Fibroblast of lung (primary cell): Measurements from ENCODE around the gene RASSF5. TPM values are rescaled to one million over a fixed set of nuclear protein-coding genes. Genes with fewer than 3 reads are reported as not detected.

Experiments used
- DNase-seq, 2 donors: peaks; one replicate each; pipeline versions ENCODE4 v3.0.0 to v3.0.0-alpha.2; 2010; ENCODE audit warnings: low read depth in 2 of 2
- H2AFZ ChIP-seq: 2 replicates; pipeline ENCODE4 v1.5.1; 2012; ENCODE audit warnings: low read length, control low read depth, inconsistent platforms
- H3K27ac ChIP-seq: 2 replicates; pipeline ENCODE4 v1.5.1; 2011; ENCODE audit warnings: low read length, control low read depth; ENCODE audit not compliant: insufficient read depth
- H3K27me3 ChIP-seq: 2 replicates; pipeline ENCODE4 v1.5.1; 2011; ENCODE audit warnings: mild to moderate bottlenecking, low read length; ENCODE audit not compliant: control insufficient read depth, insufficient read depth
- H3K36me3 ChIP-seq: 2 replicates; pipeline ENCODE4 v1.5.1; 2011; ENCODE audit warnings: low read length; ENCODE audit not compliant: control insufficient read depth, insufficient read depth
- H3K4me1 ChIP-seq: 2 replicates; pipeline ENCODE4 v1.5.1; 2011; ENCODE audit warnings: low read length; ENCODE audit not compliant: control insufficient read depth, insufficient read depth; ENCODE audit errors: extremely low read depth
- H3K4me2 ChIP-seq: 2 replicates; pipeline ENCODE4 v1.5.1; 2011; ENCODE audit warnings: low read length, control low read depth; ENCODE audit not compliant: insufficient read depth; ENCODE audit errors: extremely low read depth
- H3K4me3 ChIP-seq, 4 experiments: fragments of 200-600 bp in 1 of 4; sonication (generic) in 1 of 4; replicated peaks in 1 of 4; 2 replicates each; pipeline ENCODE4 v1.5.1; 2011 to 2016; ENCODE audit warnings: low read length in 4 of 4, low read depth in 3 of 4, mild to moderate bottlenecking in 3 of 4, control low read depth in 2 of 4, inconsistent platforms in 1 of 4, mixed read lengths in 1 of 4; ENCODE audit not compliant: insufficient read depth in 1 of 4; ENCODE audit errors: control extremely low read depth in 1 of 4
- H3K79me2 ChIP-seq: 2 replicates; pipeline ENCODE4 v1.5.1; 2012; ENCODE audit warnings: mild to moderate bottlenecking, low read length, inconsistent platforms; ENCODE audit not compliant: control insufficient read depth, insufficient read depth
- H3K9ac ChIP-seq: 2 replicates; pipeline ENCODE4 v1.5.1; 2011; ENCODE audit warnings: mild to moderate bottlenecking, low read length, control low read depth; ENCODE audit not compliant: insufficient read depth
- H3K9me3 ChIP-seq: 2 replicates; pipeline ENCODE4 v1.5.1; 2012; ENCODE audit warnings: low read depth, low read length; ENCODE audit not compliant: control insufficient read depth, insufficient read depth
- H4K20me1 ChIP-seq: 2 replicates; pipeline ENCODE4 v1.5.1; 2011; ENCODE audit warnings: low read length; ENCODE audit not compliant: control insufficient read depth, insufficient read depth; ENCODE audit errors: extremely low read depth
- EZH2 ChIP-seq: IDR thresholded peaks from 2 replicates; pipeline ENCODE4 v1.5.1; 2012; ENCODE audit warnings: low read length, control low read depth, mild to moderate bottlenecking; ENCODE audit errors: missing control alignments
- polyA plus RNA-seq, 2 donors: library from polyadenylated mRNA; depleted of rRNA in 1 of 2; stranded (reverse) in 1 of 2; unstranded in 1 of 2; fragments of >200 nt; gene quantifications; 2 replicates each; pipeline ENCODE4 v1.2.1, GENCODE V29; 2011 to 2012; ENCODE audit warnings: missing spikeins in 1 of 2
- total RNA-seq: library from RNA; depleted of rRNA; stranded (reverse); fragments of >200 nt; gene quantifications from 2 replicates; pipeline ENCODE4 v1.2.1, GENCODE V29; 2014
- TF ChIP-seq, protein P1 (sequence below), 2 donors: IDR thresholded peaks in 1 of 2; conservative IDR thresholded peaks in 1 of 2; 1 replicate in 1 of 2; 2 replicates in 1 of 2; pipeline ENCODE4 v1.5.1; 2011 to 2012; ENCODE audit warnings: low read length in 2 of 2, control low read depth in 1 of 2, inconsistent platforms in 1 of 2, low read depth in 1 of 2, mild to moderate bottlenecking in 1 of 2

Gene RASSF5
- total and polyA plus RNA-seq, 2 donors (not counting 1 experiment from before 2014, with no cell fraction given), result 1.3 to 3.0 TPM

DNA sequence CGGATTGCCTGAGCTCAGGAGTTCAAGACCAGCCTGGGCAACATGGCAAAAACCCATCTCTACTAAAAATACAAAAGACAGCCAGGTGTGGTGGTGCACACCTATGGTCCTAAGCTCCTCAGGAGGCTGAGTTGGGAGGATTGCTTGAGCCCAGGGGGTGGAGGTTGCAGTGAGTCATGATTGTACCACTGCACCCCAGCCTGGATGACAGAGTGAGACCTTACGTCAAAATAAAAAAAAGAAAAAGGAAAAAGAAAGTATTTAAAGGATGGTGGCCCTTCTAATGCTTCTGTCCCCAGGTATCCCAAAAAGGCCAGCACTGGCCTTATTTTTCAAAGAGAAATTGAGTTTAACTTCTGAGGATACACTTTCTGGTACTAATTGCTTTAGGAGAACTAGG lies 35.3 kb upstream of the RASSF5 start:
- Histone ChIP-seq H3K79me2 (no peaks in the 10 kb centered on the region), H2AFZ (no peak overlapping the region), H3K4me2 (peak overlapping the region; percentile 73), H3K27me3 (no peaks in the 10 kb centered on the region), H3K4me3 (no peak overlapping the region), H3K9ac (no peak overlapping the region), H3K9me3 (no peaks in the 10 kb centered on the region), H4K20me1 (no peaks in the 10 kb centered on the region), H3K36me3 (peaks cover 15% of the 10 kb centered on the region), H3K4me1 (peaks cover 22% of the 10 kb centered on the region), H3K27ac (peak overlapping the region; percentile 35)
- DNase-seq, result no peak
- TF ChIP-seq, protein P1, sequence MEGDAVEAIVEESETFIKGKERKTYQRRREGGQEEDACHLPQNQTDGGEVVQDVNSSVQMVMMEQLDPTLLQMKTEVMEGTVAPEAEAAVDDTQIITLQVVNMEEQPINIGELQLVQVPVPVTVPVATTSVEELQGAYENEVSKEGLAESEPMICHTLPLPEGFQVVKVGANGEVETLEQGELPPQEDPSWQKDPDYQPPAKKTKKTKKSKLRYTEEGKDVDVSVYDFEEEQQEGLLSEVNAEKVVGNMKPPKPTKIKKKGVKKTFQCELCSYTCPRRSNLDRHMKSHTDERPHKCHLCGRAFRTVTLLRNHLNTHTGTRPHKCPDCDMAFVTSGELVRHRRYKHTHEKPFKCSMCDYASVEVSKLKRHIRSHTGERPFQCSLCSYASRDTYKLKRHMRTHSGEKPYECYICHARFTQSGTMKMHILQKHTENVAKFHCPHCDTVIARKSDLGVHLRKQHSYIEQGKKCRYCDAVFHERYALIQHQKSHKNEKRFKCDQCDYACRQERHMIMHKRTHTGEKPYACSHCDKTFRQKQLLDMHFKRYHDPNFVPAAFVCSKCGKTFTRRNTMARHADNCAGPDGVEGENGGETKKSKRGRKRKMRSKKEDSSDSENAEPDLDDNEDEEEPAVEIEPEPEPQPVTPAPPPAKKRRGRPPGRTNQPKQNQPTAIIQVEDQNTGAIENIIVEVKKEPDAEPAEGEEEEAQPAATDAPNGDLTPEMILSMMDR (conservative IDR thresholded peaks at IDR 0.05 in 1 of 2, IDR thresholded peaks at IDR 0.05 in 1 of 2; ENCODE audit: low read depth in 1 of 2, low read length in 2 of 2), result no peak
- TF ChIP-seq EZH2, result no peak

- Histone ChIP-seq H3K36me3 (peaks cover 16% of the 10 kb centered on the region), H4K20me1 (no peaks in the 10 kb centered on the region), H3K4me3 (peak overlapping the region in 1 of 4 experiments; percentile 17), H2AFZ (no peak overlapping the region), H3K79me2 (no peaks in the 10 kb centered on the region), H3K27ac (peak overlapping the region; percentile 35), H3K4me1 (peaks cover 22% of the 10 kb centered on the region), H3K4me2 (peak overlapping the region; percentile 73), H3K9me3 (no peaks in the 10 kb centered on the region), H3K27me3 (no peaks in the 10 kb centered on the region), H3K9ac (no peak overlapping the region)
- TF ChIP-seq, protein P1 (conservative IDR thresholded peaks at IDR 0.05 in 1 of 2, IDR thresholded peaks at IDR 0.05 in 1 of 2; ENCODE audit: low read depth in 1 of 2, low read length in 2 of 2), result no peak
- no peak for TF ChIP-seq EZH2
- DNase-seq, result peak; percentile 75 to 86
These were observed 34.9 kb upstream of the RASSF5 start for GRCh38 chr1:206472454-206472853.

GRCh38 chr1:206472886-206473285 lies 34.4 kb upstream of the RASSF5 start:
- no peaks in the 10 kb centered on the region for H4K20me1 ChIP-seq
- H3K4me3 ChIP-seq, result peak overlapping the region in 1 of 4 experiments; percentile 17
- no peak overlapping the region for H3K9ac ChIP-seq
- peaks cover 22% of the 10 kb centered on the region for H3K4me1 ChIP-seq
- no peaks in the 10 kb centered on the region for H3K27me3 ChIP-seq
- H3K9me3 ChIP-seq, result no peaks in the 10 kb centered on the region
- H3K4me2 ChIP-seq, result peak overlapping the region; percentile 73
- TF ChIP-seq EZH2, result no peak
- TF ChIP-seq, protein P1 (conservative IDR thresholded peaks at IDR 0.05 in 1 of 2, IDR thresholded peaks at IDR 0.05 in 1 of 2; ENCODE audit: low read depth in 1 of 2, low read length in 2 of 2), result no peak
- DNase-seq, result no peak
- no peak overlapping the region for H2AFZ ChIP-seq
- peaks cover 17% of the 10 kb centered on the region for H3K36me3 ChIP-seq
- peak overlapping the region; percentile 29 for H3K27ac ChIP-seq
- no peaks in the 10 kb centered on the region for H3K79me2 ChIP-seq
